GM12875 (cell line): Measurements from ENCODE around the gene KCTD20.

Source experiments
- H3K4me3 ChIP-seq: one replicate; pipeline ENCODE4 v1.5.1; 2011; ENCODE audit warnings: low read depth, low read length, control low read depth
- TF ChIP-seq, protein P1 (sequence below): IDR thresholded peaks from 2 replicates; pipeline ENCODE4 v1.5.1; 2011; ENCODE audit warnings: low read depth, mild to moderate bottlenecking, control low read depth, inconsistent platforms, low read length, moderate library complexity, borderline replicate concordance; ENCODE audit not compliant: insufficient read depth

KCTD20 gene

GRCh38 chr6:36525346-36525745, 82.5 kb downstream of the KCTD20 start:
- TF ChIP-seq, protein P1, sequence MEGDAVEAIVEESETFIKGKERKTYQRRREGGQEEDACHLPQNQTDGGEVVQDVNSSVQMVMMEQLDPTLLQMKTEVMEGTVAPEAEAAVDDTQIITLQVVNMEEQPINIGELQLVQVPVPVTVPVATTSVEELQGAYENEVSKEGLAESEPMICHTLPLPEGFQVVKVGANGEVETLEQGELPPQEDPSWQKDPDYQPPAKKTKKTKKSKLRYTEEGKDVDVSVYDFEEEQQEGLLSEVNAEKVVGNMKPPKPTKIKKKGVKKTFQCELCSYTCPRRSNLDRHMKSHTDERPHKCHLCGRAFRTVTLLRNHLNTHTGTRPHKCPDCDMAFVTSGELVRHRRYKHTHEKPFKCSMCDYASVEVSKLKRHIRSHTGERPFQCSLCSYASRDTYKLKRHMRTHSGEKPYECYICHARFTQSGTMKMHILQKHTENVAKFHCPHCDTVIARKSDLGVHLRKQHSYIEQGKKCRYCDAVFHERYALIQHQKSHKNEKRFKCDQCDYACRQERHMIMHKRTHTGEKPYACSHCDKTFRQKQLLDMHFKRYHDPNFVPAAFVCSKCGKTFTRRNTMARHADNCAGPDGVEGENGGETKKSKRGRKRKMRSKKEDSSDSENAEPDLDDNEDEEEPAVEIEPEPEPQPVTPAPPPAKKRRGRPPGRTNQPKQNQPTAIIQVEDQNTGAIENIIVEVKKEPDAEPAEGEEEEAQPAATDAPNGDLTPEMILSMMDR = no peak
- no peak overlapping the region for H3K4me3 ChIP-seq

- TF ChIP-seq, protein P1 = no peak
- H3K4me3 ChIP-seq = no peak overlapping the region
Measured at GRCh38 chr6:36526066-36526465, 83.3 kb downstream of the KCTD20 start.

DNA sequence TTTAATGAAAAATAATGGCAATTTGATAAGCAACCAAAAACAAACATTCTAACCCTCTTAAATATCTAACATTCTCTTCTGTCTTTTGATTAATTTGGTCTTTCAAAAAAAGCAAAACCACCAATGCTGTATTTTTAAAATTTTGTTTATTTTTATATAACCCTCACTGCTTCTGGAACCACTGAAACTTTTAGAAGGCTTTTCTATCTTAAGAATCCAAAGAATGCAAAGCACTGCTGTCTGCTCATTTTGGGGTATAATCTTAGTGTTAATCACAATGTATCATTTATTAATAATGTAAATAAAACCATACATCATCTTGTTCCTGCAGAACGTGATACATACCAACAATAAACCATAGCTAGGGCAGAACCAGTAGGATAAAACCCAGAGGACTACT, 90.5 kb downstream of the KCTD20 start:
- H3K4me3 ChIP-seq = no peak overlapping the region
- TF ChIP-seq, protein P1 = no peak

- H3K4me3 ChIP-seq = no peak overlapping the region
- TF ChIP-seq, protein P1 = no peak
Measured at GRCh38 chr6:36536873-36537547, 94.2 kb downstream of the KCTD20 start.

GRCh38 chr6:36539814-36540568, 97.2 kb downstream of the KCTD20 start:
- H3K4me3 ChIP-seq = no peak overlapping the region
- TF ChIP-seq, protein P1 = no peak
